ENCODE data around the gene PRKCQ.

The PRKCQ gene

DNA sequence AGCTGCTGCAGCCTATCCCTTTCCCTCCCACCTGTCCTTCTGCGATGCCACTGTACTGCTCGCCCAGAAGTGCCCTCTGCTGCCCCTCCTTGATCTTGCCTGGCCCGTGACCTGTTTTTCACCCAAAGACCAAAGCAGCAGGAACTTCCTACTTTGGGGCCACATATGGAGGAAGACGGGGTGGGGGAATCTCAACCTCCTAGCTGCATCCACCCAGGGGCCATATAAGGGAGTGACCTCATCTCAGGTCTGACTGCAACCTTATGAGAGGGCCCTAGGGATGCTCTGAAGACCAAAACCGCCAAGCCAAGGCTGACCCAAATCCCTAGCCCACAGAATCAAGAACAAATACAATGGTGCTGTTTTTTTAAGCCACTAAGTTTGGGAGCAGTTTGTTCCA is 15.7 kb downstream of the PRKCQ start:
- DNase-seq: no peak

DNA sequence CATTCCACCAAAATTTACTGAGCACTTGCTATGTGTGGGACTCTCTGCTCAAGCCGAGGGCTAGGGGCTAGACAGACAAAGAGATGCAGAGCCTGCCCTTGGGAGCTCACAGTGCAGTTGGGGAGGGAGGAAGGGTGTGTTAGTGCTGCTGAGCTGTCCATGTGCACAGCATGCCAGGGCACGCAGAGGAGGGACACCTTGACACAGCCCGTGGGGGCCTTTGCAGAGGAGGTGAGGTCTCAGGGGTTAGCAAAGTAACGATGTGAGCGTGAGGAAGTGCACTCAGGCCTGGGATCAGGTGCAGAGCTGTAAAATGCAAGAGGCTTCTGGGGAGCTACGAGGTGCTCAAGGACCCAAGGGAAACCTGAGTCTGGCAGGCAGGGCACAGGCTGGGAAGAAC is 16.3 kb downstream of the PRKCQ start:
- DNase-seq: no peak

DNA sequence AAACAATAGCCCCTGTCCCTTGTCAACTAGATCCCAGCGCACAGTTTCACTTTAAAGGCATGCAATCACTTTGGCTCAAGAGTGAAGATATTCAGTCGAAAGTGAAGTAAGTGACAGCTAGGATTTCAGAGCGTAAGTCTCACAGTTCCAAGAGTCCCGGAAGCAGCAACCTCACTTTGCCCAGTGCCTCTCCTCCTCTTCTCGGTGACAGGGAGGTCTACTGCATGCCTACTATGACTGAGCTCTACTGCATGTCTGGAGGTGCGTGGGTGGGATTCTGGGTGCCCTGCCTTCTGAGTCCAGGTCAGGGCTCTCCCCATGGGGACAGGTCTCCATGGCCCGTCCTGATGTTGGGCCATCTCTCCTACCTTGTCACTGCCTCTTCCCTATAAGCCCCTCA is 17.0 kb downstream of the PRKCQ start:
- no peak for DNase-seq

DNA sequence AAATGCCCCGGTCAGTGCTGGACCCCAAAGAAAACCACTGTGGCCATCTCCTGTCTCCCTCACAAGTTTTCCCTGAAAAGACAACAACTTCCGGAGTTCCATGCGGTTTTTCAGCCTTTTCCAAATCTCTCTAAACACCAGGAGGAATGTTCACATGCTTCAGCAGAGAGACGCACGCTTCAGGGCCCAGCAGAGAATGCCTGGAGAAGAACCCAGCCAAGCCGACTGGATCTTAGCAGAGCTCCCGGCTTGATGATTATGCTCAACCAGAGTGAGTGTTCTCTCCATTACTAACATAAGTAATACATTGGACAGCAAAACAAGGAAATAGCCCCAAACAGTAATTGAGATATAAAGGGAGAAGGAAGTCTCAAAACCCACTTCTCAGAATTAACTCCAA is 17.9 kb downstream of the PRKCQ start:
- DNase-seq: no peak

DNA sequence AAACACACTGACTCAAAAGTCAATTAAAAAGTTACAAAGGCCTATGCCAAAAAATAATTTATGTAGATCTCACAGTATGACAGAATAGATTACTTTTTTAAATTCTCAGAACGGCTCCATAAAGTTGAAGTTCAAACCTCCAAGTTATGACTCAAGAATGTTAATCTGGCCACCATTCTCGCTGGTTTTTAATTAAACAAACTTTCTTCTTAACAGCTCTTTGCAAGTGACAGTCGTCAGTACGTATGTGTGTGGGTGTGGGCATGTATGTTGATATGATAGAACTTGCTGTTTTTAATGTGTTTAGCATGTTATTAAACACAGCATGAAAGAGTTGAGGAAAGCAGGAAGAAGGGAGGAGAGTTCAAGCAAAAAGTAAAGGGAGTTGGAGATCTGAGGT is 18.5 kb downstream of the PRKCQ start:
- DNase-seq: no peak

DNA sequence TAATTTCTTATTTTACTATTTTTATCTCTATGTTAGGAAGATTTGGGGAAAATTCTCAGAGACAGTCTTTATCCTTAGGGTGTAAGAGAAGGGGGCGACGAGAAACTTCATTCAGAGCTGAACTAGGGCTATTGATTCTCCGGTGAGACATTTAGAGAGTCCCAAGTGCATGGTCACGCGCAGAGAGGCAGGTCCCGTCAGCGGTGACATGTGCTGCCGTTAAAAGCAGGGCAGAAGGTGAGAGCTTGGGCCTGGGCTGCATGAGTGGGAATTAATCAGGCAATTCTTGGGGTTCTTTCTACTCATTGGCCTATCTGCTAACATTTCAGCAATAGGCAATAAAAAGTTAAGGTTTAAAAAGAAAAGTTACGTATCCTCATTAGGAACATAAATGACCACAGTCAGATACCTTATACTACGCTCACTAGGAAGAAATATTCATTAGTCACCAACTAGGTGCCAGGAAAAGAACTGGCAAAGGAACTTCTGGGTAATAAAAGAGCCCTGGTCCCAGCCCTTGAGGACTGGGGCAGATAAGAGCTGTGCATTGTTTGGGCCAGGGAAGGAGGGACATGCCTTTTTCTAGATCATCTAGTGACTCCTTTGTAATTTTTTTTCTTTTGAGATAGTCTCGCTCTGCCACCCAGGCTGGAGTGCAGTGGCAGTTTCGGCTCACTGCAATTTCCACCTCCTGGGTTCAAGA is 21.2 kb downstream of the PRKCQ start:
- no peak for DNase-seq

DNA sequence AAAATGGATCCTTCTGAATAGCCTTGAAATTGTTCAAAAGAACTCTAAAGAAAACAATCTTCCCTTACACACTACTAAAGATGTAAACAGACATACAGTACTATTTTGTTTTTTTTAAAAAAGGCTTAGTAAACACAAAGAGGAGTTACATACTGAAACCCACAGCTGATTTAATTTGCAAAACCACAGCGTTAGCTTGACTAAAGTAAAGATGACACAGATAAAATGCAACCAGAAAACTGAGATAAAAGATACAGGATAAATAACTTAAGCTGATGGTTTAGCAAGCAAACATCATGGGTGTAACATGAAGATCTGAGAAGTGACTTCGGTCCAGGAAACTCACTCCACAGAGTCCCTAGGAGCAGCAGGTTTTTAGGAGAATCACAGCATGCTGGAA is 21.8 kb downstream of the PRKCQ start:
- DNase-seq: no peak

DNA sequence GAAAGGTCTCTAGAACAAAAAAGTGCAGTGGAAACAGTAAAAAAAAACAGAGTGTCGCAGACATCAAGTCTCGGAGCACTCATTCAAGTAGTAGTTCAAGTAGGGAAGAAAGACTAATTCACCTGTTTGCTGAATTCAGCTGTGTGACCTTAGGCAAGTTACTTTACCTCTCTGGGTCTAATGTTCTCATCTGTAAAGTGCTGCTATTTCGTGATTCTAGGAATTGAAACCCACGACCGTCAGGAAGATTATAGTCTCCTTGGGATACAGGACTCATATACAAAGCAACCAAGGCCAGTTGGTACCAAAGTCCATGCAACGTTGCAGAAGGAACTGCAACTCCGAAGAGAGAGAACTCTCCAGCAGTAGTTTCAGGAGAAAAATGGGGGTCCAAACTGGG is 26.1 kb downstream of the PRKCQ start:
- no peak for DNase-seq

DNA sequence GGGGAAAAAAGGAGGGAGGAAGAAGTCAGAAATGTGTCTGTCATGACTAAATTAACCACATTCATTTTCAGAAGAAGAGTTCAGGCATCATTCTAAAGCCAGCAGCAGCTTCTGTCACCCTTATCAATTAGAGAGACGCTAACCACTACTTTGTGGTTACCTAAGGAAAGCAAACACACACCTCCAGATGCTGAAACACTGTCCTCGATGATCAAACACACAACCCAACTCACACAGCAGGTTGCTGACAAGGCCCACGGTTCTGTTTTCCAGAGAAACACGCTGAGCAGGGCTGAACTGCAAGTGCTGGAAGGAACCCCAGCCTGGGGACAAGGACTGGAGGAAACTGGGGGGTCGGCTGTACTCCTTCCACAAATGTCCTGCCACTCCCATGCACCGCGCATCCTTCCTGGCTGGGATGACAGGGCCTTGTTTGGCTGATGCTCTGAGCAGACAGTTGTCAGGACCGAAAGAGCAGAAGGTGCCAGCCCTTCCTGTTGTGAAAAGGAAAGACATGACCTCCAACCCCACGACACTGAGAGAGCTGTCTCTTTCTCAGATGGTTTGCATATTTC is 36.6 kb downstream of the PRKCQ start:
- no peak for DNase-seq

DNA sequence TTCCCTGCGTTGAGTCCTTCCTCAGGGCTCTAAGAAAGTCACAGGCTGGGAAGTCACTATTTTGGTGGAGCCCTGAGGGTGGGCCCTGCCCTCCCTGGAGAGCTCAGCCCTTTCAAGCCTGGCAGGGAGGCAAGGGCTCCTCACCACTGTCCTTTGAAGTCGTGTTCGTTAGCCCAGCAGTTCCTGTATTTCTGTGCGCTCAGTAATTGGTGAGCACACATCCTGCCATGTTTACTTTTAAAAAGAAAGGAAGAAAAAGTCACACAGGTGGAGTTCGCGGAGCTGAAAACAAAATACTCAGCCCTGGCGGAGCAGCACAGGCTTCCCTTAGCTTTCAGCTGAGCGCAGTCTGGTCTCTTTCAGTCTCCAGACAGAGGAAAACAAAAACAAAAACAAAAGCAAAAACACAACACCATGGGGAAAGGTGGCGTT is 37.1 kb downstream of the PRKCQ start:
- no peak for DNase-seq

DNA sequence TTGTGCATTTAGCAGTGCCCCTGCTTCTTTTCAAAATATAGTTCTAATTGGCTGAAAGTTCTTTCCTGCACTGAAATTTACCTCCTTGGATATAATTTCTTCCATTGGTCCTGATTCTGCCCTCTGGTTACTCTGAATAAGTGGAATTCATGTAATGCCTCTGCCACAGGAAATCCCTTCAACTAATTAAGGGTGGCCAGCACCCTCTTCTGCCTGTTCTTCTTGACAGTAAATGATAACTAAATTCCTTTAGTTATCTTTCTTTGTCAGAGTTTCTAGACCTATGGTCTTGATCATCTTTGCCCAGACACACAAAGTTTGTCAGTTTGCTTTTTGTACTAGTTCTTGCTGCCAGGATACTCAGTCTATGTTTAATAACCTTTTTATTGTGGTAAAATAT is 40.2 kb downstream of the PRKCQ start:
- no peak for DNase-seq

DNA sequence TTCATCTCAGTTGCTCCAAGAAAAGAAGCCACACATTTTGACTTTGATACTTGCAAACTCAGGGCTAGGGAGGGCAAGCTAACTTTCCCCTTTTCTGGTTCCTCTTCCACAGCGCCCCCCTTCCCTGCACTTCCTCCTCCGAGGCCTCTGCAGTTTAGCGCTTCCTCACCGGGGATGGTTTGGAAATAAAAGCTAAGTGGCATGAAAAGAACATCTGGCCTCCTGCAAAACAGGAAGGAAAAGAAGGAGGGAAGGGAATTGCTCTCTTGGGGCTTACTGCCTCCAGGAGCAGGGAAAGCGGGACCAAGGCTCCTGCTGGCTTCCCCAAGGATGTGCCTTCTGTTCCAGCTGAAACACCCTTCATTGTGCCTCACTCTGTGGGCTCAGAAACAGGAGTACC is 42.3 kb downstream of the PRKCQ start:
- no peak for DNase-seq

DNA sequence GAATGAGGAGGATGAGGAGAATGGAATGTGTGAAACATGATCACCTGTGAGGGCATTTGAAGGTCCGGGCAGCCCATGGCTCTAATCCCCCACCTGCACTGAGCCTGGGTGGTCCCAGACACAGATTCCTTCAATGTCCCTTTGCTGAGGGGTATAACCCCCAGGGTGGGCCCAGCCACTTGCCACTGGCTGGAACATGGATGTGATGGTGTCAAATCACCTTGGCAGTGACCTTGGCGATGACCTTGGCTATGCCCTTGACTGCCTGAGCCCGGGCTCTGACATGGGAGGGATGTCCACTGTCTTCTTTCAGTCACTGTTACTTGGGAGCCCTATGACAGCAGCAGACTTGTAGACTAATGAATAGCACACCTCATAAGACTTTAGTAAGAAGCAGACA is 44.0 kb downstream of the PRKCQ start:
- no peak for DNase-seq

DNA sequence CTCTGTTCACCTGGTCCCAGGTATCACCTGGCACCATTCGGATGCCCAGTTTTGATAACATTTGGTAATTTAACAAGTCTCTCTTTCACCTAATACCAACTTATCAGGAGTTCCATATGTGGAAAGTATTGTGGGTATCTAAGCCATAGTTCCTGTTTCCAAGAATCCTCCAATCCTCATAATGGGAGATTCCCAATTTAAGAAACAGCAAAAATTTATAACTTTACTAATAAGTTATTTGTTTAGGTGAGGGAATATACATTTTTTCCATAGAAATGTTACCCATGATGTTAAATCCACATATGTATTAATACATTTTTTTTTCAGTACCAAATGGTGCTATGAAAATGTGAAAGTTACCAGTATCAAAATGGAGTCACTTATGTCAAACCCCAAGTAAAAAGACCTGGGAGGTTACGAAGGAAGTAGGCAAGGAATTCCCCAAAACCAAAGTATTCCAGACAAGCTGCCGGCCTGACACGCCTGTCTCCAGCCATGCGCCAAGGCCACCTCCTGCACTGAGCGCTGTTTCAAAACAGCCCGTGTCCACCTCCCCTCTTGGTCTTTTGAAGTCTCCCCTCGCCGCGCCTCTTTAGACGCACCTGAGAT is 44.8 kb downstream of the PRKCQ start:
- no peak for DNase-seq

DNA sequence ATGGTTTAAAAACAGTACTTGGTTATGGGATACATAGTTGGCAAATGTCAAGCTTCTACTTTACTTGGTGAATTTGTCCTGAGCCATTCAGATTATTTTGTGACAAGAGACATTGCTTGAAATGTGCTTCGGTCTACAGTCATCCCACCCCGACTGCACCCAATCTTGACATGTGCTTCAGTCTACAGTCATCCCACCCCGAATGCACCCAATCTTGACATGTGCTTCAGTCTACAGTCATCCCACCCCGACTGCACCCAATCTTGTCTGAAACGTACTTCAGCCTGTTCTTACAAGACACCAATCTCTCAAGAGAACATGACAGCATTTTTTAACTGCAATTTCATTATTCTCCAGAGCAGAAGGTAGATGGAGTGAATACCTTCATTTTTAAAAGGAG is 47.8 kb downstream of the PRKCQ start:
- DNase-seq: no peak

DNA sequence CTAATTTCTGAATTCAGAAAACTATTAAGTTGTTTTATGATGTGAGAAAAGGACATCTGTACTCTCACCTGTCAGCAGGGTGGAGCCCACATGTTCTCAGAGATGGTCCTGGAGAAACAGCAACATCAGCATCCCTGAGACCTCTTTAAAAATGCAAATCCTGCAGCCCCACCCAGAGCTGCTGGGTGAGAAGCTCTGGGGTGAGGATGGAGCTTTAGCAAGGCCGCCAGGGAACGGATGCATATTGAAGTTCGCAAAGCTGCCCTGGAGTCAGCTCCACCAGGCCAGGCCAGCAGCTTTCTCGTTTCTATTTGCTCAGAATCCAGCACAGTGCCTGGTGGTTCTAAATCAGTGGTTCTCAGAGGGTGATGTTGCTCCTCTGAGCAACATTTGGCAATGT is 49.1 kb downstream of the PRKCQ start:
- no peak for DNase-seq

DNA sequence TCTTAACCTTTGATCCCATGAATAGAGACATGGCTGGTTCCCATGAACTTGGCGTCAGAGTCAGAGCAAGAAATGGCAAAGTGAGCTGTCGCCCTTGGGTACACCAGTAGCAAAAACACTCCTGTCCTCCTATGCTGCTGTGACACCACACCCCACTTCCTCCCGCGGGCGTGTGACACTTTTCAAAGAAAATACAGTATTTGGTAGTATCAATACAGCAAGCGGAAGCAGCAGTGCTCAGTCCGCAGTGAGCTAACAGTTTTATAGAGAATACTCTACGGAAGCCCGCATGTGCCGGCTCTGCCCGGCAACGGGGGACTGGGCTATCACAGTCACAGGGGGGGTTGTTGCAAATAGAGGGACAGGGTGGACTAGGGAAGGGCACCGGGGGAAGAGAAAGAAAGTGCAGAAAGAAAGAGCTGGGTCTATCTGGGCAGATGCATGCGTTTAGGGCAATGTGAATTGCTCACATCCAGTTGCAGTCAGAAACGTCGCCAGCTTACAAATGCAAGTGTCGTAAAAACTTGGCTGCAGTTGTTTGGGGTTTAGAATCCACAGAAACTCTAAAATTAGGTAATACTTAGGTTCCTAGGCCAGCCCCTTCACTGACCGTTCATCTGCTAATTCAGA is 49.8 kb downstream of the PRKCQ start:
- DNase-seq: no peak

DNA sequence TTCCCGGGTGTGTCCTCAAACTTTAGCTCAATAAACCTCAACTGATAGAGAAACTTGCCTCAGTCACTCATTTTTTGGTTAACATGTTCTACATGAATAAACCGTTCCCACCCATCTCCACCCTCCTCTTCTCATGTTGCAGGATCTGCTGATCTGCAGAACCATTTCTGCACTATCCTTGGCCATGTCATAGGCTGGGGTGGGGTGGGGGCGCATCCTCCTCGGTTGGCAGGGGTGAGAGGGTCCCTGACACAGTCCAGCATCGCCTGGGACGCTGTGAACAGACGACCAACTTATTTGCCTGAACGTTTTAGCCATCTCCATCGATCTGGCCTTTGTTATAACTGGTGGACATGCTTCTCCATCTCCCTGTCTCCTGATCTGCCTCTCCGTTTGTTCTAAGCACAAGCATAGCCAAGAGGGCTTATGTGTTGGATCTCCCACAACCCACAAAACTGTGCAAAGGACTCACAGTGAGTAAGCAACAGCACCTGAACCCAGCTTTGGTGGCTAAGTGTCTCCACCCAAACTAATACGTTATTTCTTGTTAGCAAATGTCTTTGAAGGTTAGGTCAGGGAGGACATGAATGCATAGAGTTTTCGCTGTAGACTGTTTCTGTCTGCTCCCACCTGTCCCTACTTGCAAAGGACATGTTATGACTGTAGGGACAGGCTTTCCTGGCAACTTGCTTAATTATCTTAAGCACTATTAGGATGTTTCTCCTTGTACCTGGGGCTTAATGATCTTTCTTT is 51.7 kb downstream of the PRKCQ start:
- DNase-seq: no peak

DNA sequence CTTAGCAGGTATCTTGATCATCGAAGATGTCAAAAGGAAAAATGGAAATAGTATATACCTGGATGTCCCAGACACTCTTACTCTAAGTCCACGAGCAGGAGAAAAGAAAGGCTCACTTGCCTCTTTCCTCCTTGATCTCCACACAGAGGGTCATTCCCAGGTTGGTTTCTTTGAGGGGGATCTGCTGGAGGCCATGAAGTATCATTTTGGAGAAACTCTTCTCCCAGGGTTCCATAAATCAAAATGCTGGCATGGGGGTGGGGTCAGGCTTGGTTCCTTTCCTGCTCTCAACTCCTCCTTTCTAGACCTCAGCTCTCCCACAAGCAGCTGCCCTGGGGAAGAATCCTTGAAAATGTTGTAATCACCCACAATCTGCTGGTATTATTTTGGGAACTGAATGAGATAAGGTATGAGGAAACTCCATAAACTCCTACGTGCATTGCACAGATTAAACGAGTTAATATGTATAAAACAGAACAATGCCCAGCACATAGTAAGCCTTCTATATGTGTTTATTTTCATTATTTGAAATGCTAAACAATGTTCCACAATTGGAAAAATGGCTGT is 54.4 kb downstream of the PRKCQ start:
- DNase-seq: no peak

DNA sequence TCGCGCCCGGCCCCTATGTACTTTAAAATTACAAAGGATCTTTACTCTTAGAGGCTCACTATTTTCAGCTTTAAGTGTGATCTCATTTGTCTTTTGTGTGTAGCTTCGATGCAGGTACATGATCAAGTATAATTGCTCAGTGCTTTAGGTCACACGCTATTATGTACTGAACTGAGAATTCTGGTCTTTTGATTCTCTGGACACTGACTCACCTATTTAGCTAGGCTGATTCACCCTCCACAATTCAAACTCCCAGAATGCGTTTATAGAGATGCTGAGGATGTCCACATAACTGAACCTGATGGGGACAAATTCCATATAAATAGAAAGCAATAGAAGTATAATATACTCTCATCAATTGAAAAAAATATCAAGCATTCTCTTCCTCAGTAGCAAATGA is 57.8 kb downstream of the PRKCQ start:
- DNase-seq: no peak

DNA sequence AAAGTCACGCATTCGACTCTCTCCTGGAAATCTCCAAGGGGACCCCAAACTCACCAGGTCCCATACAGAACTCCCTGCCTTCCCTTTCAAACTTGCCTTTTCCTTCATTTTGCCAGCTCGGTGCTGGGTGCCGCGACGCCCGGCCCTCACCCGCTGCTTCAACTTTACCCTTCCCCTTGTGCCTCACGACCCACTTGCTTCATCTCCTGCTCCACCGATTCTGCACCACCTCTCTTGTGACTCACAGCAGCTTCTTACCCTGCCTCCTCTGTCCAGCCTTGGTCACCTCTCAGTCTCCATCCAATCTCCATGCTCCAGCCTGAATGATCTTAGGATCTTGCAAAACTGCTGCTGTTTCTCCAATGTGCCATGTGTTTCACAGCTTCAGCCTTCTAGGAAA is 59.9 kb downstream of the PRKCQ start:
- DNase-seq: no peak

DNA sequence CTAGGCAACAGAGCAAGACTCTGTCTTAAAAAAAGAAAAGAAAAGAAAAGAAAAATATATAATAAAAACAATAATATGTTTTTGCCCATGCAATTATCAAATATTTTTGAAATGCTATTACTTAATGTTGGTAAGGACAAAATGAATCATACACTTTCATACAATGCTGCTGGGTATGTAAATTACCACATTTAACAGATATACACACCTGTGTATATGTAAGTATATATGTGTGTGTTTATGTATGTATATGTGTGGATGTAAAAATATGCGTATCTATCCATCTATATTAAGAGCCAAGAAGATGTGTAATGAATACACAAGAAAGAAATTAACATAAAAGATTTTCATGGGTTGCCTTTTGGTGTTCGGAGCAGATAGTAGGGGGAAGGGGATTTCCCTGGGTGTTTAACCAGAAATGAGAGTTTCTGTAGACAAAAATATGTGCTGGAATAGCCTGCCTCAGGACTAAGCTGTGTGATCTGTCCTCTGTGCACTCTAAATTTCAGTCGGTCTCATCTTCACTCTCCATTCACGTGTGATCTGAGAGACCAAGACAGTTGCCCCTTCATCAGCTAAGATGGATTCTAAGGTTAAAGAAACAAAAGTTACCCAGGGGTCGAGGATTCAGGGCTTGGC is 61.2 kb downstream of the PRKCQ start:
- no peak for DNase-seq

DNA sequence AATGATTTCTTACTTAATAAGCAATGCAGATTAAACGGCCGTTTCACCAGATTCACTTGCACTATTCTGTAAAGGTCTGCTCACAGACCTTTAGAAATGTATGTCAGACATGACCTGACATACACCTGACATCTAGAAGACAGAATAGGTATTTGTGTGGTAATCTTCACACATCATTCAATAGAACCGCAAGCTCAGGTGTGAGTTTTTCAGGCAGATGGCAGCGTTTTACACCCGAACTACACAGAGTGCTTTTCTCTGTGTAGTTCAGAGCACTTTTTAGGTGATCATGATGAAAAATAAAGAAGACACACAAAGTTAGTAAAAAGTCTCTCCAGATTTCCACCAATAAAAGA is 63.2 kb downstream of the PRKCQ start:
- no peak for DNase-seq
